22Rv1 (cell line): ENCODE measurements around the gene SULT1A3.
"Not testable (repeated sequence)": the region's sequence is repeated elsewhere in the genome, so short reads cannot be mapped to it uniquely, and the experiment has no call there.

ENCODE experiments used
- H3K27ac ChIP-seq: fragments of 450-650 bp; 2 replicates; pipeline ENCODE4 v1.5.1; 2017
- ZFX ChIP-seq: fragments of 450-650 bp; IDR thresholded peaks from 2 replicates; pipeline ENCODE4 v1.6.1; 2017; ENCODE audit warnings: antibody characterized with exemption, borderline replicate concordance
- TF ChIP-seq, protein P1 (sequence below): fragments of 450-650 bp; IDR thresholded peaks from 2 replicates; pipeline ENCODE4 v1.5.1; 2017; ENCODE audit warnings: mild to moderate bottlenecking

Gene SULT1A3

DNA sequence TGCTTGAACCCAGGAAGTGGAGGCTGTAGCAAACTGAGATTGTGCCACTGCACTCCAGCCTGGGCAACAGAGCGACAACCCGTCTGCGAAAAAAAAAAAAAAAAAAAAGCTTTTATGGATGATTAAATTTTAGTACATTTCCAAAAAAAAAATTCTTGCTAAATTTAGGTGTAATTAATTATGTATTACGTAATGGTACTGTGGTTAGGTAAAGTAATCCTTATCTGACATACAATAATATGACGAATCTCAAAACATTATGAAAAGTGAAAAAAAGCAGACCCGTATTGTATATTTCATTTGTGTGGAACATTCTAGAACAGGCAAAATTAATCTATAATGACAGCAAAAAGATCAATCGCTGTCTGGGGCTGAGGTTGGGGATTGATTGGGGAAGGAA is 26.0 kb upstream of the SULT1A3 start:
- no peak overlapping the region for H3K27ac ChIP-seq
- no peak for TF ChIP-seq ZFX
- TF ChIP-seq, protein P1, sequence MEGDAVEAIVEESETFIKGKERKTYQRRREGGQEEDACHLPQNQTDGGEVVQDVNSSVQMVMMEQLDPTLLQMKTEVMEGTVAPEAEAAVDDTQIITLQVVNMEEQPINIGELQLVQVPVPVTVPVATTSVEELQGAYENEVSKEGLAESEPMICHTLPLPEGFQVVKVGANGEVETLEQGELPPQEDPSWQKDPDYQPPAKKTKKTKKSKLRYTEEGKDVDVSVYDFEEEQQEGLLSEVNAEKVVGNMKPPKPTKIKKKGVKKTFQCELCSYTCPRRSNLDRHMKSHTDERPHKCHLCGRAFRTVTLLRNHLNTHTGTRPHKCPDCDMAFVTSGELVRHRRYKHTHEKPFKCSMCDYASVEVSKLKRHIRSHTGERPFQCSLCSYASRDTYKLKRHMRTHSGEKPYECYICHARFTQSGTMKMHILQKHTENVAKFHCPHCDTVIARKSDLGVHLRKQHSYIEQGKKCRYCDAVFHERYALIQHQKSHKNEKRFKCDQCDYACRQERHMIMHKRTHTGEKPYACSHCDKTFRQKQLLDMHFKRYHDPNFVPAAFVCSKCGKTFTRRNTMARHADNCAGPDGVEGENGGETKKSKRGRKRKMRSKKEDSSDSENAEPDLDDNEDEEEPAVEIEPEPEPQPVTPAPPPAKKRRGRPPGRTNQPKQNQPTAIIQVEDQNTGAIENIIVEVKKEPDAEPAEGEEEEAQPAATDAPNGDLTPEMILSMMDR = no peak

- H3K27ac ChIP-seq = not testable (repeated sequence)
Observed at GRCh38 chr16:30176876-30177275, 22.2 kb upstream of the SULT1A3 start.

DNA sequence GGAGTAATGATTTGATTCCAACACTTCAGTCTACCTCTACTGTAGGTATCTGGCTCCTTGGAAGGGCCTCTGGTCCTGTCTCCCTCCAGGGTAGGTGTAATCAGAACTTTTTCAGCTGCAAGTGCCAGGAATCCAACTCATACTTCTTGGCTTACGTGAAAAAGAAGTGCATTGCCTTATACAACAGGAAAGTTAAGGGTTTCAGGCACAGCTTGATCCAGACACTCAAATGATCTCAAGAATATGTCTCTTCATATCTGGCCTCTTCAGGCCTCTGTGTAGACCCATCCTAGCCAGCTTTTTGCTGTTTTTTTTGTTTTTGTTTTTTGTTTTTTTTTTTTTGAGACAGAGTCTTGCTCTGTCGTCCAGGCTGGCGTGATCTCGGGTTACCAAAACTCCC is 19.9 kb upstream of the SULT1A3 start:
- TF ChIP-seq, protein P1 = no peak
- no peak for TF ChIP-seq ZFX
- no peak overlapping the region for H3K27ac ChIP-seq

DNA sequence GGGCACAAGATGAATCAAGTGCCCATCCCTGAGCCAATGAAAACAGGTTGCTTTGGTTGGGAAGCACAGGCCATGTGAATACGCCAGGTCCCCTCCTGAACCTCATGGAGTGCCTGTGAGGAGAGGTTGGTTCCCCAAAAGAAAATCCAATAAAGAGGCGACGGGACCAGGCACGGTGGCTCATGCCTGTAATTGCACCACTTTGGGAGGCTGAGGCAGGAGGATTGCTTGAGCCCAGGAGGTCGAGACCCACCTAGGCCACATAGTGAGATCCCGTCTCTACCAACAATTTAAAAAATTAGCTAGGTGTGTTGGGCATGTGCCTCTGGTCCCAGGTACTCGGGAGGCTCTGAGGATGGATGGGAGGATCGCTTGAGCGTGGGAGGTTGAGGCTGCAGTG is 19.1 kb upstream of the SULT1A3 start:
- no peak overlapping the region for H3K27ac ChIP-seq
- no peak for TF ChIP-seq ZFX
- TF ChIP-seq, protein P1 = no peak

DNA sequence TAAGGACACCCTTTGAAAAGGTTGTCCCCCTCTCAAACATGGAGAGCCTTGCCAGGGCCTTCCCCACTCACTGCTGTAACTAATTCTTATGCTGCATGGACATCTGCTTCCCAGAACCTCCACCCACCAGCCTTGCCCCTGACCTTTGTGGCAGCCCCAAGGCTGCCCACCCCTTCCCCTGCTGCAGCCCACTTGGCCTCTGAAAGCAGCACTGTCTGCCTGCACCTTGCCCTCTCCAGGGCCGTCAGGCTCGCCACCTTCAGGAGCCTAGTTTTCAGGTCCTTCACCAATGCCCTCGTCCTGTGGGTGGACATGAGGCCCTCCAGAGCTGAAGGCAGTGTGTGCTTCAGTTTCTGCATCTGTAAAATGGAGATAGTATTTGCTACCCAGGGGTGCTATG is 18.3 kb upstream of the SULT1A3 start:
- TF ChIP-seq ZFX = no peak
- TF ChIP-seq, protein P1 = no peak
- no peak overlapping the region for H3K27ac ChIP-seq

DNA sequence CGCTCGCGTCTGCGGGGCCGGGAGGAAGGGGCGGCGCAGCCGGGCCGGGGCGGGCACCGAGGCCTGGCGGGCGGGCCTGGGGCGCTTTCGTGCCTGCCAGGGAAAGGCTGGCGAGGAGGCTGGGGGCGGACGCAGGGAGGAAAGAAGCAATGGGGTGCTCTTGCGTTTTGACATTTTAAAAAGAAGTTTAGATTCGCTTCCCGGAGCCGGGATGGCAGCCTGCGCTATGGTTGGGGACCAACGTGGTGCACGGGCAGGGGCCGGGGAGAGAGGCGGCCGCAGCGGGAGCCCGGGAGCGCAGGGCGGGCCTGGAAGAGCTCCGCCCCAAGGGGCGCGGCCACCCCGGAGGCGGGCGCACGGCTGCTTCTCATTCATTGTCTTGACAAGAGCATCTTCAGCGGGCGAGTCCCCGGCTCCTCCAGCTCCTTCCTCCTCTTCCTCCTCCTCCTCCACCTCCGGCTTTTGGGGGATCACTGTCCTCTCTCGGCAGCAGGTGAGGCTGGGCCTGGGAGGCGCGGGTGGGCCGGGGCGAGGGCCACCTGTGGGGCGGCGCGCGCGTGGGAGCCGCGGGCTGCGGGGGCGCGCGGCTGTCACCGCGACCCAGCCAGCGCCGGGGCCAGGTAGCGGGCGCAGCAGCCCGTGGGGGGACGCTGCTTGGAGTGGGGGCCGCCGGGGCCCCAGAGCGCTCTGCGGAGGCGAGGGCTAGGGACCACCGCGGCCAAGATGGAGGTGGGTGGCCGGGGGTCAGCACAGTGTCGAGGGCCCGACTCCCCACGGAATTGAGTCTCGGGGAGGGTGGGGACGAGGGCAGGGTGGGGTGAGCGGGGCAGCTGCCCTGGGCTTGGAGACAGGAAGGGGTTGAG is 15.6 kb upstream of the SULT1A3 start, which contains the start of gene CORO1A:
TSS of gene CORO1A (plus strand) at position 370 of the 863 bp plus-strand sequence. CDS start 1,608 bp downstream, outside the sequence.
- TF ChIP-seq, protein P1 = no peak
- TF ChIP-seq ZFX = no peak
- peak within 1 kb of the TSS; percentile 54 for H3K27ac ChIP-seq

DNA sequence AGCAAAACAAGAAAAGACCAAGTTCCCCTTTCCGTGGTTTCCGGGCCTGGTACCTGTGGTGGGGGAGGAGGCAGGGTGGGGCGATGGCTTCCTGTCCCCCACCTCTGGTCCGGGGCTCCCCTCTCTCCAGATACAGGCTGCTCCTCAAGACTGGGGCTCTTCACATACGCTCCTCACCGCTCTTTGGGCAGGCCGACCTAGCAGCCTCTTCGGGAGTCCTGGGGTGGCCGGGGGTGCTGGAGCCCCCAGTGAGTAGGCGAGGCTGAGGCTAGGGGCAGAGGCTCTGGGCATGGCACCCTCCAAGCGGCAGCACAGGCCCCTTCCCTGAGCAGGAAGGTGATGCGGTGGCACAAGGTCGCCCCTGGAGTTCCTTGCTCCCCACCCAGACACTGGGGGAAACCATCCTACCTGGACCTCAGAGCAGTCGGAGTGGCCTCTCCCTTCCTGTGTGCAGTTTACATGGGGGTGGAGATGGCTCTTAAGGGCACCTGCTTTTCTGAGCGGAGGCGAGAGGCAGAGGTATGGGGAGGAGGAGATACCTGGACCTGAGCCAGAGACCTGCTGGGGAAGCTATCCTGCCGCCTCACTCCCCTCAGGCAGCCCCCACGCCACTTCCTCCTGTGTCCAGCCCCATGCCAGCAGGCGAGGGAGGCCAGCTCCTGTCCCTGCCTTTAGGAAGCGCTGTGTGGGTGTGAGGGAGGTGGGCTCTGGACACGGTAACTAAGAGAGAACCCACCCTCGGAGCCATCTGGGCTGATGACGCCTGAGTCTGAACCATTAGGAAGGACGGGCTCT is 14.8 kb upstream of the SULT1A3 start:
- H3K27ac ChIP-seq = no peak overlapping the region
- TF ChIP-seq, protein P1 = no peak
- TF ChIP-seq ZFX = no peak
